HL-60 (cell line): Measurements from ENCODE around the gene HDAC8.
"Not testable (repeated sequence)": the region's sequence is repeated elsewhere in the genome, so short reads cannot be mapped to it uniquely, and the experiment has no call there.

Experiments used
- DNase-seq, 2 experiments: peaks; one replicate each; pipeline ENCODE4 v3.0.0-alpha.2; 2010 to 2020; ENCODE audit warnings: low read depth in 1 of 2, low spot score in 1 of 2
- H3K27ac ChIP-seq: fragments of 250-450 bp; sonication (Bioruptor Pico); replicated peaks from 2 replicates; pipeline ENCODE4 v1.5.1; 2020; ENCODE audit warnings: mild to moderate bottlenecking, moderate library complexity
- H3K27me3 ChIP-seq: fragments of 250-450 bp; sonication (Bioruptor Pico); 2 replicates; pipeline ENCODE4 v1.5.1; 2021; ENCODE audit warnings: mild to moderate bottlenecking, moderate library complexity; ENCODE audit not compliant: insufficient read depth, poor library complexity, severe bottlenecking
- H3K4me3 ChIP-seq: replicated peaks from 2 replicates; pipeline ENCODE4 v1.5.1; 2011; ENCODE audit warnings: mild to moderate bottlenecking, control low read depth, low read length; ENCODE audit not compliant: insufficient read depth
- GABPA ChIP-seq: IDR thresholded peaks from 2 replicates; pipeline ENCODE4 v1.6.1; 2012; ENCODE audit warnings: low read depth
- POLR2AphosphoS5 ChIP-seq: IDR thresholded peaks from 2 replicates; pipeline ENCODE4 v1.6.1; 2012; ENCODE audit warnings: low read depth
- SPI1 ChIP-seq: IDR thresholded peaks from 2 replicates; pipeline ENCODE4 v1.6.1; 2012; ENCODE audit warnings: low read depth, mild to moderate bottlenecking, borderline replicate concordance
- TF ChIP-seq, protein P1 (sequence below): IDR thresholded peaks from one replicate; pipeline ENCODE4 v1.5.1; 2011; ENCODE audit warnings: low read length, control low read depth, inconsistent platforms; ENCODE audit not compliant: insufficient read depth
- TF ChIP-seq, protein P2 (sequence below): IDR thresholded peaks from 2 replicates; pipeline ENCODE4 v1.6.1; 2012; ENCODE audit warnings: low read depth; ENCODE audit not compliant: insufficient replicate concordance

HDAC8 gene

DNA sequence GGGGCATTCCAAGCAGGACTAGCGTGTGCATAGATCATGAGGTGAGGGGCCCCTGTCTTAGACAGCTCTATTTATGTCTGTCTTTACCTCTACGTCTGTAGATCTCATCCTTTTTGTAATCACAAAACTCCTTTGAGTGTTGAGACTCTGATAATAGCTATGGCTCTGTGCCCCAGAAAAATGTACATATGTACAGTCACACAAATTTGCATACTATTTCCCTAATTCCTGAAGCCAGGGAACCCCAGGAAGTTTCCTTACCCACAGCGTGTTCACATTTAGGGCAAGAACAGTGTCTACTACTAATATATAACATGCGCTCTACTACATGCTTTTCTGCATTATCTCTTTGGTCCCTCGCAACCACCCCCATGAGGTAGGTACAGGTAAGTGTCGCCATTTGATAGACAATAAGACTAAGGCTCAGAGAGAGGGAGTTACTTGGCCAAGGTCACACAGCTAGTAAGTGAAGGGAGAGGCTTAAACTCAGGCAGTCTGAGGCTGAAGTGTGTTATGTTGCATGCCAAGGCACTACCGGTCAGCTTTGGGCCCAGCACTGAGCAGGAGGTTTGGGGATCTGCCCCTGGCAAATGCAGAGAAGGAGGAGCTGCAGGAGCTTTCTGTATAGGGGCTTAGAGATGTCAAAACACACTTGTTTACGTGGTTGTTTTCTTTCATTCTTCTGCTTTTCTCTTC, 245.9 kb downstream of the HDAC8 start:
- TF ChIP-seq POLR2AphosphoS5 (no peak), SPI1 (no peak), GABPA (no peak)
- TF ChIP-seq, protein P1, sequence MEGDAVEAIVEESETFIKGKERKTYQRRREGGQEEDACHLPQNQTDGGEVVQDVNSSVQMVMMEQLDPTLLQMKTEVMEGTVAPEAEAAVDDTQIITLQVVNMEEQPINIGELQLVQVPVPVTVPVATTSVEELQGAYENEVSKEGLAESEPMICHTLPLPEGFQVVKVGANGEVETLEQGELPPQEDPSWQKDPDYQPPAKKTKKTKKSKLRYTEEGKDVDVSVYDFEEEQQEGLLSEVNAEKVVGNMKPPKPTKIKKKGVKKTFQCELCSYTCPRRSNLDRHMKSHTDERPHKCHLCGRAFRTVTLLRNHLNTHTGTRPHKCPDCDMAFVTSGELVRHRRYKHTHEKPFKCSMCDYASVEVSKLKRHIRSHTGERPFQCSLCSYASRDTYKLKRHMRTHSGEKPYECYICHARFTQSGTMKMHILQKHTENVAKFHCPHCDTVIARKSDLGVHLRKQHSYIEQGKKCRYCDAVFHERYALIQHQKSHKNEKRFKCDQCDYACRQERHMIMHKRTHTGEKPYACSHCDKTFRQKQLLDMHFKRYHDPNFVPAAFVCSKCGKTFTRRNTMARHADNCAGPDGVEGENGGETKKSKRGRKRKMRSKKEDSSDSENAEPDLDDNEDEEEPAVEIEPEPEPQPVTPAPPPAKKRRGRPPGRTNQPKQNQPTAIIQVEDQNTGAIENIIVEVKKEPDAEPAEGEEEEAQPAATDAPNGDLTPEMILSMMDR, result no peak
- TF ChIP-seq, protein P2, sequence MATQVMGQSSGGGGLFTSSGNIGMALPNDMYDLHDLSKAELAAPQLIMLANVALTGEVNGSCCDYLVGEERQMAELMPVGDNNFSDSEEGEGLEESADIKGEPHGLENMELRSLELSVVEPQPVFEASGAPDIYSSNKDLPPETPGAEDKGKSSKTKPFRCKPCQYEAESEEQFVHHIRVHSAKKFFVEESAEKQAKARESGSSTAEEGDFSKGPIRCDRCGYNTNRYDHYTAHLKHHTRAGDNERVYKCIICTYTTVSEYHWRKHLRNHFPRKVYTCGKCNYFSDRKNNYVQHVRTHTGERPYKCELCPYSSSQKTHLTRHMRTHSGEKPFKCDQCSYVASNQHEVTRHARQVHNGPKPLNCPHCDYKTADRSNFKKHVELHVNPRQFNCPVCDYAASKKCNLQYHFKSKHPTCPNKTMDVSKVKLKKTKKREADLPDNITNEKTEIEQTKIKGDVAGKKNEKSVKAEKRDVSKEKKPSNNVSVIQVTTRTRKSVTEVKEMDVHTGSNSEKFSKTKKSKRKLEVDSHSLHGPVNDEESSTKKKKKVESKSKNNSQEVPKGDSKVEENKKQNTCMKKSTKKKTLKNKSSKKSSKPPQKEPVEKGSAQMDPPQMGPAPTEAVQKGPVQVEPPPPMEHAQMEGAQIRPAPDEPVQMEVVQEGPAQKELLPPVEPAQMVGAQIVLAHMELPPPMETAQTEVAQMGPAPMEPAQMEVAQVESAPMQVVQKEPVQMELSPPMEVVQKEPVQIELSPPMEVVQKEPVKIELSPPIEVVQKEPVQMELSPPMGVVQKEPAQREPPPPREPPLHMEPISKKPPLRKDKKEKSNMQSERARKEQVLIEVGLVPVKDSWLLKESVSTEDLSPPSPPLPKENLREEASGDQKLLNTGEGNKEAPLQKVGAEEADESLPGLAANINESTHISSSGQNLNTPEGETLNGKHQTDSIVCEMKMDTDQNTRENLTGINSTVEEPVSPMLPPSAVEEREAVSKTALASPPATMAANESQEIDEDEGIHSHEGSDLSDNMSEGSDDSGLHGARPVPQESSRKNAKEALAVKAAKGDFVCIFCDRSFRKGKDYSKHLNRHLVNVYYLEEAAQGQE, result no peak
- Histone ChIP-seq H3K27me3 (no peaks in the 10 kb centered on the region), H3K4me3 (no peak overlapping the region), H3K27ac (no peak overlapping the region)
- DNase-seq, result no peak

DNA sequence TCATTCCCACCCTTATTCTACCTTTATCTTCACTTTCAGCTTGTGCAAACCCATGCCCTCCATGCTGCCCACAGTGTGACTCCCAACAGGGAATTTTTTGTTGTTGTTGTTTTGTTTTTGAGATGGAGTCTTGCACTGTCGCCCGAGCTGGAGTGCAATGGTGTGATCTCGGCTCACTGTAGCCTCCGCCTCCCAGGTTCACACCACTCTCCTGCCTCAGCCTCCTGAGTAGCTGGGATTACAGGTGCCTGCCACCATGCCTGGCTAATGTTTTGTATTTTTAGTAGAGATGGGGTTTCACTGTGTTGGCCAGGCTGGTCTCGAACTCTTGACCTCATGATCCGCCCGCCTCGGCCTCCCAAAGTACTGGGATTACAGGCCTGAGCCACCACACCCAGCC, 253.0 kb downstream of the HDAC8 start:
- not testable (repeated sequence) for H3K27me3 ChIP-seq, H3K27ac ChIP-seq, H3K4me3 ChIP-seq, DNase-seq

DNA sequence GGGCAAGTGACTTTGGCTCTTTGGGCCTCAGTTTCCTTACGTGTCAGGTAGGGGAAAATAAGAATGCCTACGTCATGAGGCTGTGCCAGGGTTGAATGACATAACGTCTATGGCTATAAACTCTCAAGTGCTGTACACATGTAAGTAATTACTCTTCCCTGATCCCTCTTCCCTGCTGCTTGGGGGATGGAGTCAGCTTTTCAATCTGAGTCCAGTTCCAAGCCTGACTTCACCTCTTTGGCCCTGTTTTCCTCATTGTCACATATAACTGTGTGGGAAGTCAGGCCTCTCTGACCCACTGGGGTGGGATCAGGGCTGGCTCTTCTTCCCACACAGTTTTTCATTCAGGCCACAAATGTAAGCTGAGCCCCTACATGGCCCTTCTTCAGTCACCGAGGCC, 255.5 kb downstream of the HDAC8 start:
- no peak for DNase-seq
- Histone ChIP-seq H3K4me3 (no peak overlapping the region), H3K27ac (no peak overlapping the region), H3K27me3 (no peaks in the 10 kb centered on the region)
- TF ChIP-seq, protein P1, result no peak
- TF ChIP-seq, protein P2, result no peak
- TF ChIP-seq GABPA, result no peak
- TF ChIP-seq SPI1, result no peak
- no peak for TF ChIP-seq POLR2AphosphoS5

DNA sequence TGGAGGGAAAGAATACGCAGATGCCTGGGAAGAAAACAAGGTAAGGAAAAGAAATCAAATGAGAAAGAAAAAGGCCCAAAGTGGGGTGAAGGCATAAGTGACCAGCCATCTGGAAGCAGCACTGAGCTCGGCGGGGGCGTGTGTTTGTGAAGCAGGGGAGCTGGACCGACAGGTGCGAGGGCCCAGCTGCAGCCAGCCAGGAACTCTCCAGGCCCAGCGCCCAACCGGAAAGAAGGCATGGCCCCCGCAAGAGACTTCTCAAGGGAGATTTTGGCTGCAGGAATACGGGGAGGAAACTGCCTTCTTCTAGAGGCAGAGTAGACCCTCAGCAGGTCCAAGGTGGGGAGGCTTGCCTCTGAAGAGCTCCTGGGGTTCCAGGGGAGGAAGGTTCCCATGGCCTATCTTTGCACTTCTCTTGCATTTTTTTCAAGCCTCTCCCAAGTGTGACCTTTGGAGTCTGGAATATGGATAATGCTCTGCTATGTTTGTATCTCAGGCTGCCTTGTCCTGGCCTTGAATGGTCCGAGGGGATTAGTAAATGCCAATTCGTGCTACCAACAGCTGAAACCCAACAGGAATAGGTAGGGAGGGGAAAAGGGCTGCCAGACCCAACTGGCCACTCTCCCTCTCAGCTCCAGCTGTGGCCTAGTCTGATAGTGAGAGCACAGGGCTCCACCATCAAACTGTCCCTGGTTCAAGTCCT, 256.1 kb downstream of the HDAC8 start:
- Histone ChIP-seq H3K27ac (no peak overlapping the region), H3K27me3 (no peaks in the 10 kb centered on the region), H3K4me3 (no peak overlapping the region)
- no peak for DNase-seq
- TF ChIP-seq, protein P2, result no peak
- TF ChIP-seq SPI1 (no peak), POLR2AphosphoS5 (no peak), GABPA (no peak)
- TF ChIP-seq, protein P1, result no peak
